NCI-H345 treated with DMSO at 0.1 percent for 48 hours (cell line): ENCODE data around the gene ANO3.
"Not testable (repeated sequence)": the region's sequence is repeated elsewhere in the genome, so short reads cannot be mapped to it uniquely, and the experiment has no call there.

Source experiments
- DNase-seq: peaks from one replicate; lab custom pipeline; 2025; ENCODE audit not compliant: unreplicated experiment; lab: John Stamatoyannopoulos, UW

The ANO3 gene

DNA sequence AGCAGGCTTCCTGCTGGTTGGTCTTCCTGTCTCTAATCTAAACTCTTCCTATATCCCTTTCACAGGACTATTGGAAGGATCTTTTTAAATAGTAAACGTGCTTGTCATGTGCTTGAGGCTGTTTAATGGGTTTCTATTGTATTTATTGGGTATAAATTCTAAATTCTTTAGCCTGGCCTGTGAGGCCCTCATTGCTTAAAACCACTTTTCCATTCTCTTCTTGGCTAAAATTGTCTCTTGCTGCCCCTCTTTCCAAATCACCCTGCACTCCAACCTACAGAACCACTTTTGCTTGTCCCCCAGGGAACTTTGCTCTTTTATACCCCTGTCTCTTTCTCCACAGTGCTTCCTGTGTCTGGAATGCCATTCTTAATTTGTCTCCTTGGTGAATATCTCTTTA is 286.5 kb downstream of the ANO3 start:
- no peak for DNase-seq

DNA sequence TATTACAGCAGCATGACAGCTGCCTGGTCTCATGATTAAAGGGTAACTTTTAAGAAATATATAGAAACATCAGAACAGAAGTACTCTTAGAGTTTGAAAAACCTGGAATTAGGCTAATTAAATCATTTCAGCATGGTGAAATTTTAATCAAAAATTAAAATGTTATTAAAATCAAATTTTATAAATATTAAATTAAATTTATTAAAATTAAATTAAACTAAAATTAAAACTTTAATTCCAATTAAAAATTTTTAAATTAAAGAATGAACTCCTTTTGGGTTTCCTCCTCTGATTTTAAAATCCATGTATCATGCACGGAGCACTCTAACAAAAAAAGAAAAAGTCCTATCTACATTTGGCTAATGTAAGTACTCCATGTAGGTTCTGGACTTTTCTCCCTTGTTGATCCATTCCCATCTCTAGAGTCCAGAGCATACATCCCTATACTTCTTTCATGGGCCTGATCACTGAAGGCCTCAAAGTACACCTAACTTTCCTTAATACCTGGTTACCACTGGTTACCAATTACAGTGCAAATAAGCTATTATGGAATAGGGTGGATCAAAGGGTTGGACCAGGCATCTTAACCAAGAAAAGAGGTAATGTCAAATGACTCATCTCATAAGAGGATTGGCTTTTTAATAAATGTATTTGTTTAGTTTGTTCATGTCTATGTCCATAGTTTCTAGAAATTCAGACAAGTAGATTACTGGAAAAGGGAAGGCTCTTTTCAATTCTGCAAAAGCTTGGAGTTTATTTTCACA is 288.5 kb downstream of the ANO3 start:
- no peak for DNase-seq

- DNase-seq = no peak
Measured at GRCh38 chr11:26621132-26621531, 289.2 kb downstream of the ANO3 start.

DNA sequence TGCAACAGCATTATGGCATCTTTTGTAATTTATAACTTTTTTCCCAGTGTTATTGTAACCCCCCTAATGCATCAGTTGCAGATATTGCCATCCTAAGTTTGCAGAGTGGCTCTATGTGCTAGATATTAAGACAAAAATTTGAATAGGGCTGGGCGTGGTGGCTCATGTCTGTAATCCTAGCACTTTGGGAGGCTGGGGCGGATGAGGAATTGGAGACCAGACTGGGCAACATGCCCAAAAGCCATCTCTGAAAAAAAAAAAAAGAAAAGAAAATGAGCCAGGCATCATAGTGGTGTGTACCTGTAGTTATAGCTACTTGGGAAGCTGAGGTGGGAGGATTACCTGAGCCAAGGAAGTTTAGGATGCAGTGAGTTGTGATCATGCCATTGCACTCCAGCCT is 290.3 kb downstream of the ANO3 start:
- no peak for DNase-seq

GRCh38 chr11:26623076-26623659 is 291.2 kb downstream of the ANO3 start:
- DNase-seq = no peak

DNA sequence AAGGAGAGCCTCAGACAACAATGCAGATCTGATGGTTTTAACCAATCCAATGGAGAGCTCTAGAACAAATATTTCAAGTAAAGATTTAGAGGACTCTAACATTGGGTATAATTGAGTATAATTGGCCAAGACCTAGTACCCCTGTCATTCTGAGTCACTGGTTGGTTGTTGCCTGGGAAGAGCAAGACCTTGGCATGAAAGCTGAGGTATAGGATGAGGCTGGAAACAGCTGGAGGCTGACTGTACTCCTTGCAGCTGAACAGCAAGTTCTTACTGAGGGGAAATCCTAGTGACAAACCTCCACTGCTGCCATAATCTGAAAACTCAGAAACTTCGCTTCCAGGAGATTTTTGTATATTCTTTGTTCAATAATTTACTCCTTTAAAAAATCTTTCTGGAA is 294.4 kb downstream of the ANO3 start:
- no peak for DNase-seq

DNA sequence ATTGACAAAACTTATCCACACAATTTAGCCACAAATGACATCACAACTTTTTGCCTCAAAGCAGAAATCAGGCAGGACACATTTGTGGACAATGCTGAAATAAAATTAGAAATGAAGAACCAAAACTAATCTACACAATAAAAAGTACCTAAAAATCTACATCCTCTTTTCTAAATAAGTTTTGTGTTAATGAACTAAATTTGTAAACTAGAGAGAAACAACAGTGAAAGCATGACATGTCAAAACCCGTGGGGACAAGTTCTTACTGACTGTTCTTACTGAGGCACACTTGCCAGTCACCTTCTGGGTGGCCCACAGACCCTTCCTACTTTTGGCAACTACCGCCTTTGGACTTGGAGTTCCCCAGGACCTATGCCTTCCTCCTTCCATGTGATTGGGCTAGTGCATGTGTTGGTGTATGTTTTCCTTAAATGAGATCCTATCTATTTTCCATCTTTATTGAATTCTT is 300.8 kb downstream of the ANO3 start:
- DNase-seq = no peak

DNA sequence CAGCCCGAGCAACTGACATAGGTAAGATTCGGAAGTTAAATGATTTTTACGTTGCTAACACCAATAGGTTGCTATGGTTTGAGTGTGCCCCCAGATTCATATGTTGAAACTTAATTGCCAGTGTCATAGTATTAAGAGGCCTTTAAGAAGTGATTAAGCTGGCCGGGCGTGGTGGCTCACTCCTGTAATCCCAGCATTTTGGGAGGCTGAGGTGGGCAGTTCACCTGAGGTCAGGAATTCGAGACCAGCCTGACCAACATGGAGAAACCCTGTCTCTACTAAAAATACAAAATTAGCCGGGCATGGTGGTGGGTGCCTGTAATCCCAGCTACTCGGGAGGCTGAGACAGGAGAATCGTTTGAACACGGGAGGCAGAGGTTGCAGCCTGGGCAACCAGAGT is 311.4 kb downstream of the ANO3 start:
- not testable (repeated sequence) for DNase-seq

DNA sequence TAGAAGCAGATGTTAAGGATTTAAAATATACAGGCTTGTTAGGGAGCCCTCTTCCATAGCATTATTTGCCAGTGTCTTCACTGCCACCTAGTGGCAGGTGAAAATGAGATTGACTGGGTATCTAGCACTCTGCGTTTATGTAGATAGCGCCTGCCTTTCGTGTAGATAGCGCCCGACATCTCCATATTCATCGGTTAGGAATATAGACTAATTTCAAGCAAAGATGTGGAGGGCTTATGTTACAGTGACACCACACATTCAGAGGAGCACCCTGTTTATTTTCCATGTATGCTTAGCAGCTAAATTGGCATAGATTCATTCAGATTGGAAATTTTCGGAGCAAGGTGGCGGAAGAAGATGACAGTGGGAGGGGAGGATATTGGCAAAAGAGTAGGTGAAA is 318.0 kb downstream of the ANO3 start:
- peak; percentile 23 for DNase-seq

DNA sequence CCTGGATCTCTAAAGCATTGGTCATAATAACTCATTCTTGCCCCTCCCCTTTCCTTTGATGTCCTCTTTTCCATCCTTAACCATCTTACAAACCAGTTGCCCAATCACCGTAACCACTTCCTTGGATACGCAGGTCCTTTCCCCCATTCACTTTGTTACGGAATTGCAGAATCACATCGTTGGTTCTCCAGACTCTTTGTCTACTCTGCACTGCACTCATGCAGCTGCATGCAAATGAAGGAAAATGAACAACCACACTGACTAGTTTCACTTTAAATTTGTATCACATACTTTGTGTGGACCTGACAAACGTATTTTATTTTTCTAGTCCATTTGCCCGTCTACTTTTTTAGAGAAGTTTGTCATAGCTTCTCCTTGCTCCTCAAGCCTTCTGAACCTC is 320.0 kb downstream of the ANO3 start:
- no peak for DNase-seq

- no peak for DNase-seq
Measured at GRCh38 chr11:26655287-26655686, 323.4 kb downstream of the ANO3 start.

DNA sequence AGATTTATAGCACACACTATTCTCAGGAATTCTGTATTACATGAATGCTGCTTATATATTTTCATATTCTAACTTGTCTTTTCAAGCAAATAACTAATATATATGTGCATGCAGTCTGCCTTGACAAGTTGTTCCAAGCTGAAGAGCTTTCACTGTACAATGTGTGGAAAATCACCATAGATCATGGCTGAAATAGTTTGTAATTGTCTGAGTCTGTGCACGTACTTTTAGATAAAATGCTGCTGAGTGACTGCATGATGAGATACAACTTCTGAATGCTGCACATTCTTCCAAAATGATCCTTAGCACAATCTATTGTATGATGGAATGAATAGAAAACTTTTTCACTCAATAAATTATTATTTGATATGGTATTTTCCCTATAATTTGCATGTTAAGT is 331.0 kb downstream of the ANO3 start:
- no peak for DNase-seq

DNA sequence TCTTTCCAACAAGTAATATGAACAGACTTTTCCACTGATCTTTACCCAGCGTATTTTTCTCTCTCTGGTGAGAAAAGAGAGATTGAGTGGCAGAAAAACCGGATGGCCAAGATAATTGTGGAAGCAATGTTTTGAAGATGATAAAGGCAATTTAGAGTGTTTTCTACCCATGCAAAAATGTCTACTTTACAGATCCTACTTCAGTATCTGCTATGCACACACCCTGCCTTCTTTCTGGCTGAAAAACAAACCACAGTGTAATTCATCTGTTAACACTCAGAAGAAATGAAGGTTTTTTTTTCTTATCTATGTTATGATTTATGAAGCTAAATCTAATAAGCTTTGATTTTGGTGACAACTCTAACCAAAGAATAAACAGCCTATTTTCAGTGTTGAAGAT is 333.1 kb downstream of the ANO3 start:
- DNase-seq = no peak

DNA sequence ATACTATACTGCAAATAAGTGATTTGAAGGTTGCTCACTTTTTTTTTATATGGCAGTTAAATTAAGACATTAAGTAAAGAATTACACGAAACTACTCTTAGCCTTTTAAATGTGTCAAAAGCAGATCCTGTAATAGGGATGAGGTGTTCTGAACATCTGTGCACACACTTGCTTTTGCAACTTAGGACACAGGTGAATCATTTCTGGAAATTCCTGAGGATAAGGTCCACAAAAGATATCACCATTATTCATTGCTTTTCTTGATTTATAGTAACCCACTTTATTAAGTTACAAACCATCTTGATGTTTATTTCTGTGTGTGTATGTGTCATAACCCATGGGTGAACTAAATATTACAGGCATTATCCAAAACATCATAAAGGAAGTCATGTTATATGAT is 334.0 kb downstream of the ANO3 start:
- DNase-seq = no peak

DNA sequence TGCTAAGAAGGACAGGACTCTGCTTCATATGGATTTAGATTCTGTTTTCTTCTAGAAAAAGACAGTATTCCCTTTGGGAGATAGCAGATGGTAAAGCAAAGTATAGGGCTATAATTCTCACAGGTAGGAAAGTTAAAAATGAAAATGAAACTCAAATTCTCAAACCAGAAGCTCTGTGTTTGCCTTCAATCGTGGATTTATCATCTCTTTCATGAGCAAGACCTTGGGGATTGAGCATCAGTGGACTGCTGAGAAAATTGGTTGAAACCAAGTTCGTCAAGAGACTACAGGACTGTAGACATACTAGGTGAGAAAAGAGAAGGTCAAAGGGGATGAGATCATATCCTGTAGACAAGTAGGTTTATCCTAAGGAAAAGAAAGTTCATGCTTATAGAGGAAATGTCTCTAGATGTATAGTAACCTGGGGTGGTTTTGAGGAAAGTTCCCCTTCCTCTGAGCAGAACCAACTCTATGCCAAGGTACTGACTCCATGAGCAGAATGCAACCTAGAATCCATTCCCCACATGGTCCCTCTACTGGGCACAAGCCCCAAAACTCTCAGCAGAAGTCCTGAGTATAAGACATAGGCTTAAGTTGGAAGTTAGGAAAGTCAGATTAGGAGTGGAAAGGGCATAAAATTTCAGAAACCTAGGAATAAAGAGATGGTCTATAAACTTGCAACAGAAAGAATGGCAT is 343.5 kb downstream of the ANO3 start:
- DNase-seq = no peak

DNA sequence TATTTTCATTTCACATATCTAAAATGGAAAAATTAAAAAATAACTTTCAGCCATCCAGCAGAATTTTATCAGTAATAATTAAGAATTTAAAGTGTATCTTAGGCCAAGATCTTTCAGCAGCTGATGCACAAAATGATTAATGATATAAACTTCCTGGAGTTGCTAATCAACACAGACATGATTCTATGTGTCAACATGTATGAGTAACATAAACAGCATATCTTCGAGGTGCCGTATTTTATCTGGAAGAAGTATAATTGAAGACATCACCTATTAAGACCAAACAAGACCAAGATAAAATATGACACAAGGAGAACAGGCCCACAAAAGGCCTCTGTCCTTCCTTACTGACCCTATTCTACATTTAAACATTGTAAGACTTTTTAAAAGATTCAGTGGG is 344.7 kb downstream of the ANO3 start:
- DNase-seq = no peak

- no peak for DNase-seq
Measured at GRCh38 chr11:26677566-26677965, 345.6 kb downstream of the ANO3 start.

GRCh38 chr11:26687351-26687750 is 355.4 kb downstream of the ANO3 start:
- no peak for DNase-seq

- no peak for DNase-seq
Measured at GRCh38 chr11:26688701-26689100, 356.8 kb downstream of the ANO3 start.

DNA sequence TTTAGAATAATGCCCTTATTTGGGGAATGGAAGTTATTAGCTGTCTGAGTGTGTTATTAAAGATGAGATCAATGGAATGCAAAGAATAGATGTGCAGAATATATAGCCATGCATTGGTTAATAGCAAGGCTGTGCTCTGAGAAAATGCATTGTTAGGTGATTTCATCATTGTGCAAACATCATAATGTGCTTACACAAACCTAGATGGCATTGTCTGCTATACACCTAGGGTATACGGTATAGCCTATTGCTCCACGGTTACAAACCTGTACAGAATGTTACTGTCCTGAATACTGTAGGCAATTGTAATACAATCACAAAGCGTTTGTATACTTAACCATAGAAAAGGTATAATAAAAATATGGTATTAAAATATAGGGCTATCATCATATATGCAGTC is 364.4 kb downstream of the ANO3 start:
- no peak for DNase-seq

DNA sequence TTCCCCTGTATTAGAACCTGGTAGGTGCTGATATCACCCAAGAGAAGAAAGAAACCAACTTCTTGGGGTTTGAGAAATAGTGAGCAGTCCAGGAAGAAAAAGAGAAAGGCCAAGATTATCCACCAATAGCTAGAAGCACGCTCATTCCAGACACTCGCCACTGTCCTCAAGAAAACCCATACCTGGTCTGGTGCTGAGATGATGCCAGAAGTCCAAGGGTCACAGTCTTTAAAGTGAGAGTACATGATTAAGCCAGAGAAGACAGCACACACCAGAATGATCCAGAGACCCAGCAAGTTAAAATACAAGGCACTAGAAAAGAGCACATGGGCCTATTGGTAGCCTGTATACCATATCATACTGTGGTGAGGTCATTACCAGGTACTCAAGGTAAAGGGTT is 366.3 kb downstream of the ANO3 start:
- DNase-seq = no peak

GRCh38 chr11:26700574-26701235 is 368.8 kb downstream of the ANO3 start:
- no peak for DNase-seq
